CD8-positive, alpha-beta memory T cell (primary cell): Measurements from ENCODE around the gene PPP1R14C. TPM values are rescaled to one million over a fixed set of nuclear protein-coding genes. Genes with fewer than 3 reads are reported as not detected.

Source experiments
- CTCF ChIA-PET: fragments of 350-600 bp; sonication (Branson Sonifier 250); formaldehyde crosslinking; loops from one replicate; lab custom pipeline; 2021; ENCODE audit warnings: antibody characterized with exemption; lab: Charles Lee
- POLR2A ChIA-PET: fragments of 350-600 bp; sonication (Branson Sonifier 250); formaldehyde crosslinking; loops from one replicate; lab custom pipeline; 2021; ENCODE audit warnings: antibody characterized with exemption; lab: Charles Lee
- DNase-seq, 5 donors: peaks; one replicate each; pipeline versions ENCODE4 v3.0.0 to v3.0.0-alpha.2; 2020 to 2022; ENCODE audit warnings: mixed read lengths in 1 of 5
- H3K27ac ChIP-seq: one replicate; pipeline ENCODE4 v1.7.0; 2013; ENCODE audit warnings: low read depth, mild to moderate bottlenecking, low read length, moderate library complexity
- H3K27me3 ChIP-seq: 2 replicates; pipeline ENCODE4 v1.7.0; 2013; ENCODE audit warnings: low read length, mild to moderate bottlenecking; ENCODE audit not compliant: insufficient read depth, poor library complexity, severe bottlenecking
- H3K36me3 ChIP-seq: 2 replicates; pipeline ENCODE4 v1.7.0; 2013; ENCODE audit warnings: mild to moderate bottlenecking, low read length, moderate library complexity; ENCODE audit not compliant: insufficient read depth
- H3K4me1 ChIP-seq: 2 replicates; pipeline ENCODE4 v1.7.0; 2013; ENCODE audit warnings: mild to moderate bottlenecking, low read length, moderate library complexity; ENCODE audit not compliant: insufficient read depth
- H3K4me3 ChIP-seq: 2 replicates; pipeline ENCODE4 v1.7.0; 2013; ENCODE audit warnings: mild to moderate bottlenecking, low read length
- H3K9me3 ChIP-seq: 2 replicates; pipeline ENCODE4 v1.7.0; 2013; ENCODE audit warnings: mild to moderate bottlenecking, low read length
- H3K27ac Mint-ChIP-seq, 8 donors: one replicate each; pipeline ENCODE4 v1.8.0; 2020 to 2021; ENCODE audit warnings: mixed read lengths in 8 of 8, mild to moderate bottlenecking in 6 of 8, inconsistent platforms in 3 of 8, moderate library complexity in 3 of 8
- H3K27me3 Mint-ChIP-seq, 2 donors: one replicate each; pipeline ENCODE4 v1.8.0; 2020 to 2021; ENCODE audit warnings: mixed read lengths in 2 of 2, mild to moderate bottlenecking in 1 of 2, moderate library complexity in 1 of 2
- H3K36me3 Mint-ChIP-seq, 3 donors: one replicate each; pipeline ENCODE4 v1.8.0; 2020 to 2021; ENCODE audit warnings: mixed read lengths in 3 of 3, inconsistent platforms in 1 of 3, mild to moderate bottlenecking in 1 of 3
- H3K4me1 Mint-ChIP-seq, 3 donors: one replicate each; pipeline ENCODE4 v1.8.0; 2020 to 2021; ENCODE audit warnings: mixed read lengths in 3 of 3, inconsistent platforms in 1 of 3, mild to moderate bottlenecking in 1 of 3
- H3K4me3 Mint-ChIP-seq, 7 donors: one replicate each; pipeline ENCODE4 v1.8.0; 2020 to 2021; ENCODE audit warnings: mixed read lengths in 7 of 7, mild to moderate bottlenecking in 6 of 7, moderate library complexity in 4 of 7, inconsistent platforms in 2 of 7
- H3K9me3 Mint-ChIP-seq, 5 donors: one replicate each; pipeline ENCODE4 v1.8.0; 2020 to 2022; ENCODE audit warnings: mixed read lengths in 5 of 5, mild to moderate bottlenecking in 3 of 5, moderate library complexity in 2 of 5, inconsistent platforms in 1 of 5
- polyA plus RNA-seq: library from polyadenylated mRNA; unstranded; fragments of 300-500 nt; fragmentation: Illumina TruSeq; gene quantifications from one replicate; pipeline ENCODE4 v1.2.3, GENCODE V29; 2021
- total RNA-seq, 2 experiments: library from RNA; stranded (reverse); gene quantifications; one replicate each; pipeline ENCODE4 v1.2.3, GENCODE V29; 2021

PPP1R14C gene
- total and polyA plus RNA-seq, 3 experiments from 2014 or later = 0.76 to 1.6 (median 1.4) TPM

- H3K4me3 Mint-ChIP-seq = no peak overlapping the region
- Histone ChIP-seq H3K4me3 (no peak overlapping the region), H3K27me3 (no peaks in the 10 kb centered on the region), H3K27ac (no peak overlapping the region), H3K36me3 (no peaks in the 10 kb centered on the region), H3K9me3 (no peaks in the 10 kb centered on the region), H3K4me1 (no peaks in the 10 kb centered on the region)
- CTCF ChIA-PET = no interaction called here
- H3K27me3 Mint-ChIP-seq = peaks cover 2 to 8% of the 10 kb centered on the region in 2 donors
- POLR2A ChIA-PET = no interaction called here
- no peaks in the 10 kb centered on the region for H3K36me3 Mint-ChIP-seq
- H3K27ac Mint-ChIP-seq = no peak overlapping the region
- H3K4me1 Mint-ChIP-seq = peaks cover 0 to 6% (median 1%) of the 10 kb centered on the region in 3 donors
- no peaks in the 10 kb centered on the region for H3K9me3 Mint-ChIP-seq
- DNase-seq = no peak
Observed at GRCh38 chr6:150209415-150209814, 66.6 kb downstream of the PPP1R14C start.

DNA sequence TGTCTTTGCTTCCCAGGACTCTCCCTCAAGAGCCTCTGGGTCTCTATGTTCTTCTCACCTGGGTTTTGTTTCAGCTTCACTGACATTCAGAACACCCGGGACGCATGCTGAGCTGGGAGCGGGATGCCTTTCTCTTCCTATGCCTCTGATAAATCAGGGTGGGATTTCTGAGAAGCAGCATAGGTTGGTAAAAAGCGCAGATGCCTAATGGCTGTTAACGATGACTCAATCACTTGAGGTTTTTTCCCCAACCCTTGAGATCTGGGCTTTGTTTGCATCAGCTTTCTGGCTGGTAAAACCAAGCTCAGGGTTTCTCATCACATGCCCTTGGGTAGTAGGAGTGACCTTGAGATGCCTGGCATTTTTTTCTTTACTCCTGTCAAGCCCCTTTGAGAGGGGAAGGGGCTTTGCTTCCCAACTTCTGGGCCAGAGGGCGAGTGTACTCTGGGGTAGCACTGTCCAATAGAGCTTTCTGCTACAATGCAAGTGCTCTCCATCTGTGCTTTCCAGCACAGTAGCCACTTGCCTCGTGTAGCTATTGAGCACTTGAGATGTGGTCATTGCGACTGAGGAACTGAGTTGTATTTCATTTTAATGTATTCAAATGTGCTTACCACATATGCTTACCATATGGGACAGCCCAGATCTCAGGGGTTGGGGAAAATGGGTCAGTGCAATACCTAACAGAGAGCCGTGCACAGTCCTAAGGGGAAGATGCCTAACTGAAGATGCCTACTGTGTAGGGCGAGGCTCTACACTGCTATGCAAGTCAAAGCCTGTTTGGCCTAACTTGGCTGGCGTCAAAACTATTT lies 69.1 kb downstream of the PPP1R14C start:
- Mint-ChIP-seq H3K27me3 (peaks cover 2 to 9% of the 10 kb centered on the region in 2 donors), H3K9me3 (no peaks in the 10 kb centered on the region), H3K36me3 (no peaks in the 10 kb centered on the region), H3K4me3 (no peak overlapping the region), H3K4me1 (peaks cover 0 to 5% (median 1%) of the 10 kb centered on the region in 3 donors), H3K27ac (peak overlapping the region in 1 of 8 donors; percentile 61)
- Histone ChIP-seq H3K27me3 (no peaks in the 10 kb centered on the region), H3K9me3 (no peaks in the 10 kb centered on the region), H3K4me1 (no peaks in the 10 kb centered on the region), H3K27ac (no peak overlapping the region), H3K36me3 (no peaks in the 10 kb centered on the region), H3K4me3 (no peak overlapping the region)
- CTCF ChIA-PET = no interaction called here
- DNase-seq = no peak
- POLR2A ChIA-PET = no interaction called here

DNA sequence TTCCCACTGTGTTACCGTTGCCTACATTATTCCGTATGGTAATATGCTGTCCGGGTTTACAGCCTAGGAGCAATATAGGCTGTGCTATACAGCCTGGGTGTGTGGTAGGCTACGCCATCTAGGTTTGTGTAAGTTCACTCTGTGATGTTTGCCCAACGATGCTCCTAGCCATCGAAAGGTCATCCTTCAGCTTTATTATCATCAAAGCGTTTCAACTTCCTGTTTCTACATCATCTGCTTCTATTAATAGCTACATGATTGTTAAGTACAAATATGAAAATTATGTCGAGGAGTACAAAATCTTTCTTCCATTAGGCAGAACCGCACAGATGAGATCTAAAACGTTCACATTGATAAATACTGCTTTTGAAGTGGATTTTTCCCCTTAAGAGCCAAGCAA lies 69.9 kb downstream of the PPP1R14C start:
- ChIA-PET POLR2A (no interaction called here), CTCF (no interaction called here)
- Histone ChIP-seq H3K27me3 (no peaks in the 10 kb centered on the region), H3K27ac (no peak overlapping the region), H3K9me3 (no peaks in the 10 kb centered on the region), H3K36me3 (no peaks in the 10 kb centered on the region), H3K4me3 (no peak overlapping the region), H3K4me1 (no peaks in the 10 kb centered on the region)
- peaks cover 2 to 9% of the 10 kb centered on the region in 2 donors for H3K27me3 Mint-ChIP-seq
- no peak overlapping the region for H3K27ac Mint-ChIP-seq
- H3K4me3 Mint-ChIP-seq = no peak overlapping the region
- no peak for DNase-seq
- no peaks in the 10 kb centered on the region for H3K9me3 Mint-ChIP-seq
- H3K4me1 Mint-ChIP-seq = peaks cover 0 to 5% (median 1%) of the 10 kb centered on the region in 3 donors
- H3K36me3 Mint-ChIP-seq = no peaks in the 10 kb centered on the region

DNA sequence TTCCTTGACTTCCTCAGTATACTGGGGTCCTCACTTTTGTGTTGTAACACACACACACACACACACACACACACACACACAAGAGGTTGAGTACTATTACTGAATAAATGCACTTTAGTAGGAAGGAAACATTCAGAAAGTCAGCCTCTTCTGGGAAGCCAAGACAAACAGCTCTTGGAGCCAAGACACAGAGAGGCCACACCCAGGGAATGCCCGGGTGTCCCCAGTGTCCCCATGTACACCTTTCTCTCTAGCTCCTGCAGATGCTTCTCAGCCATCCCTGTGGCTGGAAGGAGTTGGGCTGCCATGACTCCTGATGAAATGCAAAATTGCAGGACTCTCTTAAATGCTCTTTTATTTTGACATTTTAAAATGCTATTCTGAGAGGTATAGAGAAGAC lies 70.5 kb downstream of the PPP1R14C start:
- DNase-seq = no peak
- Mint-ChIP-seq H3K27me3 (peaks cover 2 to 9% of the 10 kb centered on the region in 2 donors), H3K4me1 (peaks cover 0 to 5% (median 0%) of the 10 kb centered on the region in 3 donors), H3K36me3 (no peaks in the 10 kb centered on the region), H3K27ac (peak overlapping the region in 1 of 8 donors; percentile 83), H3K4me3 (no peak overlapping the region), H3K9me3 (no peaks in the 10 kb centered on the region)
- CTCF ChIA-PET = no interaction called here
- POLR2A ChIA-PET = no interaction called here
- no peak overlapping the region for H3K27ac ChIP-seq
- H3K4me3 ChIP-seq = no peak overlapping the region
- no peaks in the 10 kb centered on the region for H3K36me3 ChIP-seq
- H3K27me3 ChIP-seq = no peaks in the 10 kb centered on the region
- H3K4me1 ChIP-seq = no peaks in the 10 kb centered on the region
- H3K9me3 ChIP-seq = no peaks in the 10 kb centered on the region

GRCh38 chr6:150214310-150214709 lies 71.5 kb downstream of the PPP1R14C start:
- H3K36me3 ChIP-seq = no peaks in the 10 kb centered on the region
- no peak overlapping the region for H3K4me3 ChIP-seq
- Mint-ChIP-seq H3K27ac (peak overlapping the region in 1 of 8 donors; percentile 57), H3K4me1 (peaks cover 0 to 5% (median 0%) of the 10 kb centered on the region in 3 donors), H3K9me3 (no peaks in the 10 kb centered on the region), H3K4me3 (no peak overlapping the region), H3K36me3 (no peaks in the 10 kb centered on the region), H3K27me3 (peaks cover 2 to 9% of the 10 kb centered on the region in 2 donors)
- no peak overlapping the region for H3K27ac ChIP-seq
- H3K9me3 ChIP-seq = no peaks in the 10 kb centered on the region
- ChIA-PET POLR2A (no interaction called here), CTCF (no interaction called here)
- no peaks in the 10 kb centered on the region for H3K4me1 ChIP-seq
- DNase-seq = no peak
- H3K27me3 ChIP-seq = no peaks in the 10 kb centered on the region

DNA sequence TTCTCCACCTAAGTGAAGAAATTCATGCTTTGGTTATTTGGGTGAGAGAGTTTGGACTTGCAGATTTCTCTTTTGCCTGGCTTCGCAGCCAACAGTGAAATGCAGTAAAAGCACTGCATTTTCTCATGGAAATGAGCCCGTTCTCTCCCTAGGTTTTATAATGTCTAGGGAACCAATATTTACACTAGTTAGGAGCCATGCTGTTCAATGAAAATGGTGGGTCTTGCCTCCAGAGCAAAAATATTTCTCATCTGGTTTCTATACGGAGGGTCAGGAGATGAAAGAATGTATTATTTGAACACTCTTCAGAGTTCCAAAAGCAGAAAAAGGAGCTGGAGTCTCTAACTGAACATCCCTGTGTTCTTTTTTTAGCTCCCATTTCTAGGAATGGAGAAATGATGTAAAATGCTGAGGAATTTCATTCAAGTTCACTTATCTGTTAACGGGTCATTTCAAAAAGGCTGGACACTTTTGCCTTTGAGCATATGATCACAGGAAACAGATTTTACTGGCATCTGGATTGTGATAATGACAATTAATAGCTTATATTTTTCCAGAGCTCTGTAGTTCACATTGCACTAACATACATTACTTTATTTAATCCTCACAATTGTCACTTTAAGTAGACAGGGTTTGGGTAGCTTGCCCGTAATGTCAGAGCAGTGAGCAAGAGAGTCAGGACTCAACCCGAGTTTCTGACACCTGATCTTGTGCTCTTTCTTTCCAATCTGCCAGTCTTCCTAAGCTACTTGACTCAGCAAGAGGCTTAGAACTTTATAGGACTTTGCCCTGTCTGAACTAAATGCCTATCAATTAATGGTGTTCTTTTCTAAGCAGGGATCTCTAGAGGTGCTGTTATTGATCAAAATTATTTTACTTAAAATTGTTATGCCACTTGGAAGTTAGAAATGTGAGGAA lies 78.0 kb downstream of the PPP1R14C start:
- ChIA-PET CTCF (interaction anchor here (0.6 to 2.0 kb wide), 3 partner anchors 37 to 404 kb away, joined by 3 to 4 read pairs (median 3); no protein-coding TSS in a partner anchor), POLR2A (no interaction called here)
- Histone ChIP-seq H3K4me3 (no peak overlapping the region), H3K27ac (no peak overlapping the region), H3K4me1 (no peaks in the 10 kb centered on the region), H3K27me3 (no peaks in the 10 kb centered on the region), H3K9me3 (no peaks in the 10 kb centered on the region), H3K36me3 (no peaks in the 10 kb centered on the region)
- Mint-ChIP-seq H3K27ac (peak overlapping the region in 1 of 8 donors; percentile 59), H3K27me3 (peaks cover 2 to 18% of the 10 kb centered on the region in 2 donors), H3K4me1 (no peaks in the 10 kb centered on the region), H3K4me3 (no peak overlapping the region), H3K9me3 (no peaks in the 10 kb centered on the region), H3K36me3 (no peaks in the 10 kb centered on the region)
- DNase-seq = no peak

- no peaks in the 10 kb centered on the region for H3K9me3 Mint-ChIP-seq
- Histone ChIP-seq H3K27ac (no peak overlapping the region), H3K9me3 (no peaks in the 10 kb centered on the region), H3K4me3 (no peak overlapping the region), H3K36me3 (no peaks in the 10 kb centered on the region), H3K4me1 (no peaks in the 10 kb centered on the region), H3K27me3 (no peaks in the 10 kb centered on the region)
- no peaks in the 10 kb centered on the region for H3K36me3 Mint-ChIP-seq
- H3K27me3 Mint-ChIP-seq = peaks cover 2 to 33% of the 10 kb centered on the region in 2 donors
- no peak overlapping the region for H3K4me3 Mint-ChIP-seq
- H3K4me1 Mint-ChIP-seq = no peaks in the 10 kb centered on the region
- CTCF ChIA-PET = no interaction called here
- POLR2A ChIA-PET = no interaction called here
- DNase-seq = no peak
- H3K27ac Mint-ChIP-seq = no peak overlapping the region
Observed at GRCh38 chr6:150224820-150225219, 82.0 kb downstream of the PPP1R14C start.

- no peak overlapping the region for H3K4me3 ChIP-seq
- no peak overlapping the region for H3K4me3 Mint-ChIP-seq
- H3K9me3 Mint-ChIP-seq = peaks cover 0 to 3% (median 0%) of the 10 kb centered on the region in 5 donors
- H3K36me3 ChIP-seq = no peaks in the 10 kb centered on the region
- ChIA-PET POLR2A (no interaction called here), CTCF (interaction anchor here (0.6 kb wide), 1 partner anchor 39 kb away, joined by 3 read pairs; no protein-coding TSS in a partner anchor)
- no peak overlapping the region for H3K27ac ChIP-seq
- no peak overlapping the region for H3K27ac Mint-ChIP-seq
- H3K4me1 Mint-ChIP-seq = peaks cover 1 to 3% (median 2%) of the 10 kb centered on the region in 3 donors
- H3K27me3 ChIP-seq = no peaks in the 10 kb centered on the region
- peaks cover 2 to 37% of the 10 kb centered on the region in 2 donors for H3K27me3 Mint-ChIP-seq
- H3K36me3 Mint-ChIP-seq = peaks cover 0 to 5% (median 0%) of the 10 kb centered on the region in 3 donors
- no peaks in the 10 kb centered on the region for H3K4me1 ChIP-seq
- no peak for DNase-seq
- no peaks in the 10 kb centered on the region for H3K9me3 ChIP-seq
Observed at GRCh38 chr6:150227281-150227680, 84.4 kb downstream of the PPP1R14C start.
